ENCODE results near the gene PGGHG. TPM values are rescaled to one million over a fixed set of nuclear protein-coding genes. Genes with fewer than 3 reads are reported as not detected.

PGGHG gene
- polyA plus RNA-seq, 3 donors: 1.6 to 82.9 (median 2.1) TPM

DNA sequence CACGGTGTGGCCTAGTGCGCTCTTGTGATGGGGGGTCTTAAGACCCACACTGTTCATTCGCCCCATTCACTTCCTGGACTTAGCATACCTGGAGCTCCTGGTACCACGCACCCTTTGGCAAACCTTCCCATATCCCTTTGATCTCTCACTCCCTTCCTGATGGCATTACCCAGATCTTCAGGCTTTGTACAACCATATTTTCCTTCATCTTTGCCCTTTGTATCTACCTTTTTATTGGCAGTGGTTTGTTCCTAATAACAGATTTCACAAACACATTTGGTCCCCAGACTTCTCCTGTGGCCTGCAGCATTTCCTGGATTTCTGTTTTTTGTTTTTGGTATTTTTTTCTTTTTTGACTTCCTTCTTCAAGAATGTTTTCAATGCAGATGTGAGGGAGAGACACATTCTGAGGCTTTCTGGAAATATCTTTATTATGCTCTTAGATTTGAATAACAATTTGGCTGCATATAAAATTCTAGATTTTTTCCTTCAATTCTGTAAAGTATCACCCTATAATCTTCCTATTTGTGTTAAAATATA lies 47.8 kb downstream of the PGGHG start:
- H4K20me1 ChIP-seq (ENCODE audit: insufficient read depth, low read length): no peaks in the 10 kb centered on the region
- H3K4me2 ChIP-seq (replicated peaks; ENCODE audit: extremely low read depth, low read length, poor library complexity, severe bottlenecking): peak overlapping the region; percentile 19
- WGBS (ENCODE audit: insufficient coverage): 70% methylated on average over 3 of the region's 4 CpGs
- intact Hi-C loops (cut with micrococcal nuclease): no loop called here
- peak overlapping the region in 1 of 2 donors; percentile 65 for H3K4me3 Mint-ChIP-seq
- H3K9me3 Mint-ChIP-seq: peaks cover 6 to 17% (median 13%) of the 10 kb centered on the region in 7 donors
- H3K27ac Mint-ChIP-seq: no peak overlapping the region
- H3K4me1 ChIP-seq (ENCODE audit: control insufficient read depth in 1 of 2, insufficient read depth in 2 of 2, low read length in 2 of 2): peaks cover 16 to 17% of the 10 kb centered on the region in 2 donors
- no peaks in the 10 kb centered on the region for H3K27me3 ChIP-seq (ENCODE audit: control insufficient read depth in 2 of 2, insufficient read depth in 2 of 2, low read length in 2 of 2)
- H3K27ac ChIP-seq (ENCODE audit: low read depth in 1 of 2, low read length in 2 of 2): no peak overlapping the region
- H3K9me3 ChIP-seq (replicated peaks in 1 of 2; ENCODE audit: control insufficient read depth in 1 of 2, insufficient read depth in 1 of 2, low read length in 2 of 2): peaks cover under 1 to 13% of the 10 kb centered on the region in 2 donors
- no peak for DNase-seq
- no peak overlapping the region for H3K4me3 ChIP-seq (replicated peaks in 1 of 3; ENCODE audit: low read depth in 2 of 3, low read length in 3 of 3)
- peaks cover 1 to 2% of the 10 kb centered on the region in 2 donors for H3K36me3 Mint-ChIP-seq
- peaks cover 26% of the 10 kb centered on the region for H3K4me1 Mint-ChIP-seq
- H3K9ac ChIP-seq (ENCODE audit: insufficient read depth, low read length, poor library complexity, severe bottlenecking): no peak overlapping the region
- peak overlapping the region; percentile 46 for H2AFZ ChIP-seq (ENCODE audit: insufficient read depth, low read depth, low read length, poor library complexity, severe bottlenecking)
- TF ChIP-seq, protein P1, sequence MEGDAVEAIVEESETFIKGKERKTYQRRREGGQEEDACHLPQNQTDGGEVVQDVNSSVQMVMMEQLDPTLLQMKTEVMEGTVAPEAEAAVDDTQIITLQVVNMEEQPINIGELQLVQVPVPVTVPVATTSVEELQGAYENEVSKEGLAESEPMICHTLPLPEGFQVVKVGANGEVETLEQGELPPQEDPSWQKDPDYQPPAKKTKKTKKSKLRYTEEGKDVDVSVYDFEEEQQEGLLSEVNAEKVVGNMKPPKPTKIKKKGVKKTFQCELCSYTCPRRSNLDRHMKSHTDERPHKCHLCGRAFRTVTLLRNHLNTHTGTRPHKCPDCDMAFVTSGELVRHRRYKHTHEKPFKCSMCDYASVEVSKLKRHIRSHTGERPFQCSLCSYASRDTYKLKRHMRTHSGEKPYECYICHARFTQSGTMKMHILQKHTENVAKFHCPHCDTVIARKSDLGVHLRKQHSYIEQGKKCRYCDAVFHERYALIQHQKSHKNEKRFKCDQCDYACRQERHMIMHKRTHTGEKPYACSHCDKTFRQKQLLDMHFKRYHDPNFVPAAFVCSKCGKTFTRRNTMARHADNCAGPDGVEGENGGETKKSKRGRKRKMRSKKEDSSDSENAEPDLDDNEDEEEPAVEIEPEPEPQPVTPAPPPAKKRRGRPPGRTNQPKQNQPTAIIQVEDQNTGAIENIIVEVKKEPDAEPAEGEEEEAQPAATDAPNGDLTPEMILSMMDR (IDR thresholded peaks at IDR 0.05): no peak
- H3K36me3 ChIP-seq (replicated peaks in 1 of 2; ENCODE audit: control insufficient read depth in 1 of 2, insufficient read depth in 2 of 2, low read length in 2 of 2): no peaks in the 10 kb centered on the region
- H3K27me3 Mint-ChIP-seq (ENCODE audit: low read depth in 3 of 3): peaks cover 4 to 13% (median 10%) of the 10 kb centered on the region in 3 donors
- no peaks in the 10 kb centered on the region for H3K79me2 ChIP-seq (ENCODE audit: insufficient read depth, low read length)

DNA sequence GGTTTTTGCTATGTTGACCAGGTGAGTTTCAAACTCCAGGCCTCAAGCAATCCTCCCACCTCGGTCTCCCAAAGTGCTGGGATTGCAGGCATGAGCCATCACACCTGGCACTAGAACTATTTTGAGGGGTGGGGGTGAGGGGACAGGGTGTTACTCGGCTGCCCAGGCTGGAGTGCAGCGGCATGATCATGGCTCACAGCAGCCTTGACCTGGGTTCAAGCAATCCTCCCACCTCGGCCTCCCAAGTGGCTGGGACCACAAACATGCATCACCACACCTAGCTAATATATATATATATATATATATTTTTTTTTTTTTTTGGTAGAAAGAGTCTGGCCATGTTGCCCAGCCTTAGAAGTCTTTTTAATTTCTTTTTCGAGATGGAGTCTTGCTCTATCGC lies 48.8 kb downstream of the PGGHG start:
- TF ChIP-seq, protein P1 (IDR thresholded peaks at IDR 0.05): no peak
- no peak overlapping the region for H3K4me3 Mint-ChIP-seq
- intact Hi-C loops (cut with micrococcal nuclease): no loop called here

More for the DNA sequence above, 48.8 kb downstream of the PGGHG start:
- no peaks in the 10 kb centered on the region for H3K79me2 ChIP-seq (ENCODE audit: insufficient read depth, low read length)
- no peaks in the 10 kb centered on the region for H3K36me3 ChIP-seq (replicated peaks in 1 of 2; ENCODE audit: control insufficient read depth in 1 of 2, insufficient read depth in 2 of 2, low read length in 2 of 2)
- no peak overlapping the region for H3K9ac ChIP-seq (ENCODE audit: insufficient read depth, low read length, poor library complexity, severe bottlenecking)
- Mint-ChIP-seq H3K27ac (no peak overlapping the region), H3K9me3 (peaks cover 0 to 8% (median 5%) of the 10 kb centered on the region in 7 donors), H3K36me3 (no peaks in the 10 kb centered on the region), H3K4me1 (peaks cover 24% of the 10 kb centered on the region), H3K27me3 (ENCODE audit: low read depth in 3 of 3) (peaks cover 4 to 8% (median 7%) of the 10 kb centered on the region in 3 donors)
- no peaks in the 10 kb centered on the region for H4K20me1 ChIP-seq (ENCODE audit: insufficient read depth, low read length)
- DNase-seq: no peak
- H2AFZ ChIP-seq (ENCODE audit: insufficient read depth, low read depth, low read length, poor library complexity, severe bottlenecking): no peak overlapping the region
- no peaks in the 10 kb centered on the region for H3K27me3 ChIP-seq (ENCODE audit: control insufficient read depth in 2 of 2, insufficient read depth in 2 of 2, low read length in 2 of 2)
- peaks cover 16 to 17% of the 10 kb centered on the region in 2 donors for H3K4me1 ChIP-seq (ENCODE audit: control insufficient read depth in 1 of 2, insufficient read depth in 2 of 2, low read length in 2 of 2)
- no peak overlapping the region for H3K4me2 ChIP-seq (replicated peaks; ENCODE audit: extremely low read depth, low read length, poor library complexity, severe bottlenecking)
- H3K9me3 ChIP-seq (replicated peaks in 1 of 2; ENCODE audit: control insufficient read depth in 1 of 2, insufficient read depth in 1 of 2, low read length in 2 of 2): peaks cover 0 to 7% of the 10 kb centered on the region in 2 donors
- WGBS (ENCODE audit: insufficient coverage): 97% methylated on average over 2 of the region's 6 CpGs
- no peak overlapping the region for H3K27ac ChIP-seq (ENCODE audit: low read depth in 1 of 2, low read length in 2 of 2)
- no peak overlapping the region for H3K4me3 ChIP-seq (replicated peaks in 1 of 3; ENCODE audit: low read depth in 2 of 3, low read length in 3 of 3)

All from CD14-positive monocyte (primary cell).